ENCODE results near the gene SUGCT. TPM values are rescaled to one million over a fixed set of nuclear protein-coding genes. Genes with fewer than 3 reads are reported as not detected.

SUGCT gene
- total RNA-seq, 2 experiments from 2014 or later, result 0.76 to 1.5 TPM

DNA sequence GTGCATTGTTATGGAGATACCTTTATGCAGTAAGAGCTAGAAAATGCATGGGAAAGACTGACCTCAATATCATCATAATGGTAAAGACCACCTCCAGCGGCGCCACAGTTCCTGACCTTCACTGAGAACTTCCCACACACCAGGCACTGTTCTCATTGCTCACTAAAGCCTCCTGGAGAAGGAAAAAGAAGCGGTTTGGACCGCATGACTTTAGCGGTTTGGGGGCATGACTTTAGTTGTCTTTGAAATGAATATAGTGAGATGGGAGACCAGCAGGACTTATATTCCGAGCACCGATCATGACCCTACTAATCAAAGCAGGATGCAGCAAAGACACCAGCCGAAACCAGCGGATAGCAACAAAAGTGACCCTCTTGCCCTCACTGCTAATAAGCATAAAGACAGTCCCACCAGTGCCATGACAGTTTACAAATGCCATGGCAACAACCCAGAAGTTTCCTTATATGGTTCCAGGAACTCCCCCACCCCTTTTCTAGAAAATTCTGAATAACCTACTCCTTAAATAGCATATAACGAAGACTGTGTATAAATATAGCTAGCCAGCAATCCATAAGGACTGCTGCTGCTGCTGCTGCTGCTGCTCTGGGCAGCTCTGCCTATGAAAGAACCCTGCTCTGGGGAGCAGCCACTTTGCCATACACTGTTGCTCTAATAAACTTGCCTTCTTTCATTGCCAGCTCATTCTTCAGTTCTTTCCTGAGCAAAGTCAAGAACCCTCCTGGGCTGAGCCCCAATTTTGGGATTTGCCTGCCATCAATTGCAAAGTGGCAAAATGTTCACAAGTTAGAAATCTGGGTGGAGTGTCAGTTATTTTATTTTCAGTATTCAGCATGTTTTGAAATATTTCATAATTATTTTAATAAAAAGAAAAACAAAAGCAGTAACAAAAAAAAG, 694.1 kb downstream of the SUGCT start:
- intact Hi-C loops (cut with micrococcal nuclease), result no loop called here
- H3K36me3 Mint-ChIP-seq, result no peaks in the 10 kb centered on the region
- no peaks in the 10 kb centered on the region for H3K4me1 Mint-ChIP-seq (ENCODE audit: low read depth)
- peaks cover 4% of the 10 kb centered on the region for H3K9me3 Mint-ChIP-seq
- CTCF ChIA-PET, result no interaction called here
- POLR2A ChIA-PET, result interaction anchor here (0.7 kb wide), 1 partner anchor 35 kb away, joined by 3 read pairs; no protein-coding TSS in a partner anchor
- DNase-seq, result no peak
- no peaks in the 10 kb centered on the region for H3K27me3 Mint-ChIP-seq
- no peak overlapping the region for H3K27ac Mint-ChIP-seq
- no peak overlapping the region for H3K4me3 Mint-ChIP-seq

- CTCF ChIA-PET, result no interaction called here
- H3K4me3 Mint-ChIP-seq, result no peak overlapping the region
- no peak for DNase-seq
- intact Hi-C loops (cut with micrococcal nuclease), result no loop called here
- no peaks in the 10 kb centered on the region for H3K4me1 Mint-ChIP-seq (ENCODE audit: low read depth)
- H3K27ac Mint-ChIP-seq, result no peak overlapping the region
- peaks cover 10% of the 10 kb centered on the region for H3K9me3 Mint-ChIP-seq
- POLR2A ChIA-PET, result no interaction called here
- no peaks in the 10 kb centered on the region for H3K36me3 Mint-ChIP-seq
- no peaks in the 10 kb centered on the region for H3K27me3 Mint-ChIP-seq
Observed at GRCh38 chr7:40833191-40833887, 698.5 kb downstream of the SUGCT start.

DNA sequence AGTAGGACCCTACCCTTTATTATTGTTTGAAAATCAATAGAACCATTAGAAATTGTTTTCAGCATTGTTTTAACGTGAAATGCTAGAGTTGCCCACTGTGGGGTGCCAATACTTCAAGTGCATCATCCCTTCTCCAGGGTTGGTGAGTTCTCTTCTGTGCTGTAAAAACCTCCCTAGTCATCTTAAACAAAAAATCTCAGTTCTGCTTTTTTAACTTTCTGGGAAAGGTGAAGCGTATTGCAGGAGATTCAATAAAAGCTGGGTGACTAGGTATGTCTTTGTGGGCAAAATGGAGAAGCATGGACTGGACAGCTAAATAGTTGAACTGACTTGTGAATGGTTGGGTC, 699.1 kb downstream of the SUGCT start:
- no peak for DNase-seq
- Mint-ChIP-seq H3K36me3 (no peaks in the 10 kb centered on the region), H3K27me3 (no peaks in the 10 kb centered on the region), H3K9me3 (peaks cover 12% of the 10 kb centered on the region), H3K4me3 (no peak overlapping the region), H3K4me1 (ENCODE audit: low read depth) (no peaks in the 10 kb centered on the region), H3K27ac (no peak overlapping the region)
- intact Hi-C loops (cut with micrococcal nuclease), result no loop called here
- CTCF ChIA-PET, result no interaction called here
- POLR2A ChIA-PET, result no interaction called here

DNA sequence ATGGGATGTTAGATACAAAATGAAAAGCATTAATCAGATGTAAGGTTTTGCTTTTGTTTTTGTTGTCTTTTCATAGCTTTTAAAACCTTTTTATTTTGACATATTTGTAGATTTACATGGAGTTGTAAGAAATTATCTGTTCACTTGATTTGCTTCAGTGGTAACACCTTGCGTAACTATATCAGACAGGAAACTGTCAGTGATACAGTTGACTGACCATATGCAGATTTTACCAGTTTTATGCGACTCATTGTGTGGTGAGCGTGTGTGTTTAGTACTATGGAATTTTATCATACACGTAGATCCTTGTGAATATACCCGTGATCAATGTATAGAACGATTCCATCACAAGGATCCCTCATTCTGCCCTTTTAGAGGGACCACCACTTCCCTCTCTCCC, 701.4 kb downstream of the SUGCT start:
- Mint-ChIP-seq H3K27me3 (no peaks in the 10 kb centered on the region), H3K9me3 (peaks cover 21% of the 10 kb centered on the region), H3K36me3 (no peaks in the 10 kb centered on the region), H3K4me1 (ENCODE audit: low read depth) (no peaks in the 10 kb centered on the region), H3K27ac (no peak overlapping the region), H3K4me3 (no peak overlapping the region)
- ChIA-PET POLR2A (no interaction called here), CTCF (no interaction called here)
- intact Hi-C loops (cut with micrococcal nuclease), result no loop called here
- no peak for DNase-seq

GRCh38 chr7:40839881-40840280, 705.1 kb downstream of the SUGCT start:
- POLR2A ChIA-PET, result no interaction called here
- Mint-ChIP-seq H3K27me3 (no peaks in the 10 kb centered on the region), H3K4me3 (no peak overlapping the region), H3K36me3 (no peaks in the 10 kb centered on the region), H3K9me3 (peaks cover 20% of the 10 kb centered on the region), H3K4me1 (ENCODE audit: low read depth) (no peaks in the 10 kb centered on the region), H3K27ac (no peak overlapping the region)
- intact Hi-C loops (cut with micrococcal nuclease), result no loop called here
- DNase-seq, result no peak
- CTCF ChIA-PET, result no interaction called here

- Mint-ChIP-seq H3K36me3 (no peaks in the 10 kb centered on the region), H3K9me3 (peaks cover 19% of the 10 kb centered on the region), H3K4me3 (no peak overlapping the region), H3K4me1 (ENCODE audit: low read depth) (no peaks in the 10 kb centered on the region), H3K27me3 (no peaks in the 10 kb centered on the region), H3K27ac (no peak overlapping the region)
- ChIA-PET POLR2A (no interaction called here), CTCF (no interaction called here)
- intact Hi-C loops (cut with micrococcal nuclease), result no loop called here
- DNase-seq, result no peak
Observed at GRCh38 chr7:40840990-40841389, 706.2 kb downstream of the SUGCT start.

DNA sequence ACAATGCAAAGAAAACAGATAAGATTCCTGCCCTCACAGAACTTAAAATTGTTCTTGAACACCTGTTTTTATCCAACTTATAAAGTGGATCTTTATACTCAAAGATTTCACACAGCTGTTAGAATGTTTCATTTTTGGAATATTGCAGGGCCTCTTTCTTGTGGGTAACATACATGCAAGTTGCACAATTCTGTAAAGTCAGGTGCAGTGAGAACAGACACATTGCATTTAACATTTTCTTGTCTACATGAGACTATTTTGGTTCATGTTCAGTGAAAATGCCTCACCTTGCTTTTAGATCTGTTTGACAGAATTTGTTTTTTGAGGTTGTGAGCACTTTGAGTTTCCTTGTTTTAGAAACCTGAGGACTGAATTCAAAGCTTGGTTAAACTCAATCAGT, 707.8 kb downstream of the SUGCT start:
- ChIA-PET POLR2A (no interaction called here), CTCF (no interaction called here)
- no peaks in the 10 kb centered on the region for H3K27me3 Mint-ChIP-seq
- intact Hi-C loops (cut with micrococcal nuclease), result no loop called here
- H3K4me3 Mint-ChIP-seq, result no peak overlapping the region
- no peak for DNase-seq
- no peaks in the 10 kb centered on the region for H3K36me3 Mint-ChIP-seq
- no peak overlapping the region for H3K27ac Mint-ChIP-seq
- no peaks in the 10 kb centered on the region for H3K4me1 Mint-ChIP-seq (ENCODE audit: low read depth)
- H3K9me3 Mint-ChIP-seq, result peaks cover 22% of the 10 kb centered on the region

DNA sequence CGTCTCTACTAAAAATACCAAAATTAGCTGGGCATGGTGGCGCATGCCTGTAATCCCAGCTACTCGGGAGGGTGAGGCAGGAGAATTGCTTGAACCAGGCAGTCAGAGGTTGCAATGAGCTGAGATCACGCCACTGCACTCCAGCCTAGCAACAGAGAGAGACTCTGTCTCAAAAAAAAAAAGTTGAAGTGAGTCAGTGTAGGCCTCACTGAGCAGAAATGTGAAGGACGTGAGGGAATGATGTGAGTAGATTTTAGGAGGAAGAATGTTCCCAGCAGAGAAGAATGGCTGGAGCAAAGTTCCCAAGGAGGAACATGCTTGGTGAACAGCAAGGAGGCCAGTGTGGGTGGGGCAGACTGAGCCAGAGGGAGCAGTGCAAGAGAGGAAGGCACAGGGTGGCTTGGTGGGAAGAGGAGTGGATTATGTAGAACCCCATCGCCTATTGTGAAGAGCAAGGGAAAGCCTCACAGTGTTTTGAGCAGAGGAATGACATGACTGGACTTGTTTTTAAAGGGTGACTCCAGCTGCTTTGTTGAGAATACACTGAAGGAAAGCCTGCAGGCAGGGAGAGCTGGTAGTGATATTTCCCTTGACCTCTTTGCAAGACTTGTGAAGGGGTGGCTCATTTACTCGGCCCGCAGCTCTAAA, 708.7 kb downstream of the SUGCT start:
- H3K27ac Mint-ChIP-seq, result no peak overlapping the region
- H3K4me3 Mint-ChIP-seq, result no peak overlapping the region
- no peaks in the 10 kb centered on the region for H3K27me3 Mint-ChIP-seq
- ChIA-PET CTCF (no interaction called here), POLR2A (no interaction called here)
- H3K36me3 Mint-ChIP-seq, result no peaks in the 10 kb centered on the region
- no peaks in the 10 kb centered on the region for H3K4me1 Mint-ChIP-seq (ENCODE audit: low read depth)
- intact Hi-C loops (cut with micrococcal nuclease), result no loop called here
- no peak for DNase-seq
- peaks cover 19% of the 10 kb centered on the region for H3K9me3 Mint-ChIP-seq

DNA sequence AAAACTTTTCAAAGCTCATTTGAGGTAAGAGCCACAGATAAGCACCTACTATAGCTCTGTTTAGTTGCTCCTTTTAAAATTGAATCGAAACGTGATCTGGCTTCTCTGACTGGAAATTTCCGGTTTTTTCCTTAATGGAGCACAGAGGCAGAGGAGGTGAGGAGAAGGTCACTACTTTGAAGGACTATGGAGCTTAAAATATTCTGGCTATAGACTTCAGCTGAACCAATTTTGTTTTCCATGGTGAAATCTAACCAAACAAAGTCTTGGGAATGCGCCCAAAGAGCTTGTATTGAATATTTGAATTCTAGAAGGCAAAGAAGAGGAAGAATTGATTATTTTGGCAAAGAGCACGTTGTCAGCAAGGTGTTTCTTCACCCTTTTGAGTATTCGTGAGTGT, 711.1 kb downstream of the SUGCT start:
- H3K36me3 Mint-ChIP-seq, result no peaks in the 10 kb centered on the region
- H3K27me3 Mint-ChIP-seq, result no peaks in the 10 kb centered on the region
- no peaks in the 10 kb centered on the region for H3K4me1 Mint-ChIP-seq (ENCODE audit: low read depth)
- H3K4me3 Mint-ChIP-seq, result no peak overlapping the region
- CTCF ChIA-PET, result no interaction called here
- peaks cover 14% of the 10 kb centered on the region for H3K9me3 Mint-ChIP-seq
- DNase-seq, result no peak
- POLR2A ChIA-PET, result no interaction called here
- H3K27ac Mint-ChIP-seq, result no peak overlapping the region
- intact Hi-C loops (cut with micrococcal nuclease), result no loop called here

DNA sequence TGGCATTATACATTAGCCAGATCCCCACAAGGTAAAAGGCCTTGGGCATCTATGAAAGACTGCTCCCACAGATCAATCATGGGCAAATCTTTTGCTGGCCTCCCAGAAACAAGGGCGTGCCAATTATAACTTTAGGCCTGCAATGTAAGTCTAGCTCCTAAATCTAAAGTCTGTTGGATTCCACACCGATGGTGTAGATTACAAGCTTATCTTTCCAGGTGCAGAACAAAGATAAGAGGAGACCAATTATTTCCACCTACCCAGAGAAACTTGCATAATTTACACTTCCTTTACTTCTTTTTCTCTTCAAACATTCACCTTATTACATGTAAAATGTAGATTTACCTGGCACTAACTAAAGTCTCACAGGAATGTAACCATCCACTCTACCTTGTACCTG, 713.1 kb downstream of the SUGCT start:
- Mint-ChIP-seq H3K9me3 (peaks cover 18% of the 10 kb centered on the region), H3K36me3 (no peaks in the 10 kb centered on the region), H3K4me1 (ENCODE audit: low read depth) (no peaks in the 10 kb centered on the region), H3K4me3 (no peak overlapping the region), H3K27me3 (no peaks in the 10 kb centered on the region), H3K27ac (no peak overlapping the region)
- ChIA-PET POLR2A (no interaction called here), CTCF (no interaction called here)
- intact Hi-C loops (cut with micrococcal nuclease), result no loop called here
- no peak for DNase-seq

DNA sequence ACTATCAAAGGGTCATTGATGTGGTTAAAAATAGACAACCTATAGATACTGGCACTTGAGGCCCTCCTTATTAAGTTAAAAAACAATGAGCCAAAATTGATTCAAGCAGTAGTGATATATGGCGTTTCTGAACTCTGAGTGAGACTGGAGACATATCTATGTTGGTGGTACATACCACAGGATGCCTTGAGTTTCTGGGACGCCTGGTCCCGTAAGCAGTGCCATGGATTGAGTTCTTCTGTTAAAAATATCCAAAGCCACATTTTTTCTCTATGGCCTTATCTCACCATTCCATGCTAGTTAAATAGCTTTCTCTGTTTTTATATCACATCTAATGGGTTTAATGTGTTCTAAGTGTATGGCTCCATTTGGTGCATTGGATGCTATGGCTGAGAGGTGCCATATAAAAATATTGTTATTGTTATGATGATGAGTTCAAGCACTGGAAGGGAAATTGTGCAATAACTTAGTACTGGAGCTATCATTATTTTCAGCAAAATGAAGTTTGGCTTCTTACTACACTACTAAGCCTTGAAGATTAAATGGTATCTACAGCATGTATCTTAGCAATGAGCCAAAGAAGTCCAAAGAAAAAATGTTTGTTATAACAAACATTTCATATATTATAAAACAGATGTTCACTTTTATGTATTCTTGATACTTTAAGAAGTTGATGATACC, 713.9 kb downstream of the SUGCT start:
- DNase-seq, result no peak
- no peaks in the 10 kb centered on the region for H3K4me1 Mint-ChIP-seq (ENCODE audit: low read depth)
- H3K36me3 Mint-ChIP-seq, result no peaks in the 10 kb centered on the region
- H3K9me3 Mint-ChIP-seq, result peaks cover 16% of the 10 kb centered on the region
- ChIA-PET CTCF (no interaction called here), POLR2A (no interaction called here)
- no peaks in the 10 kb centered on the region for H3K27me3 Mint-ChIP-seq
- no peak overlapping the region for H3K4me3 Mint-ChIP-seq
- H3K27ac Mint-ChIP-seq, result no peak overlapping the region
- intact Hi-C loops (cut with micrococcal nuclease), result no loop called here

DNA sequence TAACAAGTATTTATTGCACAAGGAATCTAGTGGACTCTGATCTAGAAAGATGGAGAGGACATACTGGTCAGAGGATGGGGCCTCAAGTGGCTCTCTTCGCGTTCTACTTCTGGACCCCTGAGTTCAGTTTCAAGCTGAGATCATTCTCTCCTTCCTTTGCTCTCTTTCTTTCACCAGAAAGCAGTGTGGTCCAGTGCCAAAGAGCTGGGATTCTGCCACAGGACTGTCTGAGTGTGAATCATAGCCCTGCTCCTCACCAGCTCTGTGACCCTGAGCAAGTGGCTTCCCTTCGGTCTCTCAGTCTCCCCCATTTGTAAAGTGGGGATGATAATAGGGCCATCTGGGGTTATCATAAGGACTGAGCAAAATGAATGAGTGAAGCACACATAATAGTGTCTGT, 715.2 kb downstream of the SUGCT start:
- H3K4me3 Mint-ChIP-seq, result no peak overlapping the region
- ChIA-PET POLR2A (no interaction called here), CTCF (no interaction called here)
- no peaks in the 10 kb centered on the region for H3K4me1 Mint-ChIP-seq (ENCODE audit: low read depth)
- no peak for DNase-seq
- H3K27ac Mint-ChIP-seq, result no peak overlapping the region
- no peaks in the 10 kb centered on the region for H3K36me3 Mint-ChIP-seq
- no peaks in the 10 kb centered on the region for H3K27me3 Mint-ChIP-seq
- peaks cover 16% of the 10 kb centered on the region for H3K9me3 Mint-ChIP-seq
- intact Hi-C loops (cut with micrococcal nuclease), result no loop called here
